ENCODE data around the gene ODAD3.
"Not testable (repeated sequence)": the region's sequence is repeated elsewhere in the genome, so short reads cannot be mapped to it uniquely, and the experiment has no call there.

The ODAD3 gene

GRCh38 chr19:11435057-11435832 is at the start of gene ODAD3, which contains the start of gene PRKCSH:
Gene ODAD3, minus strand, starts transcription at chr19:11435121. Its CDS starts 105 bp downstream, at chr19:11435016.
Gene PRKCSH, plus strand, starts transcription at chr19:11435635. Its CDS starts 483 bp downstream, at chr19:11436118.
- DNase-seq = peak; percentile 82 to 100 (median 100)

DNA sequence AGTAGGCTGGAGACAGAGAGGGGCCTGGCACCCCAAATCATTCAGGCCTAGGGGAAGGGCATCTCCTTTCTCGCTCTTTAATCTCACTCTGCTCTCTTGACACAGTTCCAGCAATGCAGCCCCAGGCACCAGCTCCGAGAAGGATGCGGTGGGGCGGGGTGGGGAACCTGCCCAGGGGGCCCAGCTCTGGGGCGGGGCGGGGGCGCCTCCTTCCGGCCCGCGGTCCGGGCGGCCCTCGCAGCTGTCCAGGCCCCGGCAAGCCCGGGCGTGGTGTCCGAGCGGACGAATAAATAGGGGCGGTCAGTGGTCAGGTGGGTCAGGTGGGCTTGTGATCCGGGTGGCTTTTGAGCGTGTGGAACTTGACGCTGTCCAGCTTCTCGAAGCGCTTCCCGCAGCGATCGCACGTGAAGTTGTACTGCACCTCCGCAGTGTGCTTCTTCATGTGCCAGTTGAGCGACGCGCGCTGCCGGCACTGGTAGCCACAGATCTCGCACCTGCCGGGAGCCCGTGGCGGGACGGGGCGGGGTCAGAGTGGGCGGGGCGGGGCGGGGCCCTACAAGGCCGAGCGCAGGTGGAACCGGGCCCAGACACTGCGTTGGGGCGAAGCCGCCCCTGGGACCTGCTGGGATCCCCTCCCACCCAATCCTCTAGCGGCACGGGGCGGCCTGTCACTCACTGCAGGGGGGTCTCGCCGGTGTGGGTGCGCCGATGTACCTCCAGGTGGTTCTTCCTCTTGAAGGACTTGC is 48.6 kb upstream of the ODAD3 start:
- DNase-seq = no peak

GRCh38 chr19:11482384-11483050 is 47.6 kb upstream of the ODAD3 start:
- peak; percentile 60 to 99 (median 85) for DNase-seq

DNA sequence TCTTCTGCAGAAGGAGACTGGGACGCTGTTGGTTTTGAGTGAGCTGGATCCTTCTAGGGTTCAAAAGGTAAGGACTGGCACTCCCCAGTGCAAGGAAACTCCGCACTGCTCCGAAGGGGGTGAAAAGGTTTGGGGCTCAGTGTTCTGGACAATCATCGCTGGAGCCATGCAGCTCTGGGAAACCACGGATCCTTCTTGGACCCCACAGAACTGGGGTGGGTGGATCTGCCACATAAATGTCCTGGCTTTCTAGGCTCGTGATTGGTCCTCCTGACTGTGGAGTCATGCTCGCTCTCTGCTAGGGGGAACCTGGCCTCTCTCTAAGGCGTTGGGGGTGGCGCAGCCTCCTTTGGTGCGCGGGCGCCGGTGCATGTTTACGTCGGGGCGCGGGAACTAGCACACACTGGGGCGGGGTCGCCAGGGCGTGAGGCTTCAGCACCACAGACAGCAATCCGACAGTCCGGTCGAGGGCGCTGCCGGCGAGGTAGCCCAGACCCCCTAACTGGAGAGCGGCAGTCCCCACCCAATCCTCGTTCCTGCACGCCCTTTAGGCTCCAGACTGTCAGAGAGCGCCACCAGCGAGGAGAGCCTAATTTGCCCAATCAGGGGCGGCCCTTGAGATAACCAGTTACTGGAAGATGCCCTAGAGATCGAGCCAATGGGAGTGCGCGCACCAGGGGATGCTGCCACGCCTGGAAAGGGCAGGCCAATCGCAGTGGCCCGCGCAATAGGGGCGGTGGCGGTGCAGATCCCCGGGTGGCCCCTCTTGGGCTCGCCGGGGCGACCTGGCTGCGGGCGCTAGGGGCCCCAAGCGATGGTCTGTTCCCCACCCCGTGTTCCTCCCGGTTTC is 46.8 kb upstream of the ODAD3 start:
- peak; percentile 71 to 99 (median 93) for DNase-seq

- DNase-seq = peak in 50 of 51 donors; percentile 12 to 89 (median 60)
Measured at GRCh38 chr19:11480715-11481533, 46.0 kb upstream of the ODAD3 start, which contains the start of gene ELAVL3. Gene ELAVL3, minus strand, starts transcription at chr19:11481046. Its CDS starts 438 bp downstream, at chr19:11480608.

- peak in 28 of 51 donors; percentile 11 to 68 (median 34) for DNase-seq
Measured at GRCh38 chr19:11479898-11480714, 45.2 kb upstream of the ODAD3 start.

GRCh38 chr19:11479090-11479897 is 44.4 kb upstream of the ODAD3 start:
- DNase-seq = peak in 44 of 51 donors; percentile 8 to 88 (median 63)

GRCh38 chr19:11478167-11479089 is 43.5 kb upstream of the ODAD3 start:
- peak in 20 of 51 donors; percentile 1 to 53 (median 34) for DNase-seq

DNA sequence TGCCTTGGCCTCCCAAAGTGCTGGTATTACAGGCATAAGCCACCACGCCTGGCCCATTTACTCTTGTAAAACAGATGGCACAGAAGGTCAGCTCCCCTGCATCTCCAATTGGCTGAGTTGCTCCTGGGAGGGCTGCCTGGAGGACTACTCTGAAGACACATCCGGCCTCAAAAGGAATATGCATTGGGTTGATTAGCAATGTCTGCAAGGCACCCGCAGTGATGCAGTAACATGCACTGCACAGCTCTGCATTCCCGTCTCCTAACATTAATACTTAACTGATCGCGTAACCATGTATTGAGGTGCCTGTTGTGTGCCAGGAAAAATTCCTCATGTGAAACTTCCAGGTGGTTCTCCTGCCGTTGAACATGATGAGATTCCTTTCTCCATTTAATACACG is 40.9 kb upstream of the ODAD3 start:
- no peak for DNase-seq

DNA sequence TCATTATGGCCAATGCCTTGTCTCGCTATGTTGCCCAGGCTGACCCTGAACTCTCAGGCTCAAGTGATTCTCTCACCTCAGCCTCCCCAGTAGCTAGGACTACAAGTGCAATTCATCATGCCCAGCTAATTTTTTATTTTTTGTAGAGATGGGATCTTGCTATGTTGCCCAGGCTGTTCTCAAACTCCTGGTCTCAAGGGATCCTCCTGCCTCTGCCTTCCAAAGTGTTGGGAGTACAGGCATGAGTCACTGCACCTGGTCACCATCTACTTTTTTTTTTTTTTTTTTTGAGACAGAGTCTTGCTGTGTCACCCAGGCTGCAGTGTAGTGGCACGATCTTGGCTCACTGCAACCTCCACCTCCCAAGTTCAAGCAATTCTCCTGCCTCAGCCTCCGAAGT is 40.4 kb upstream of the ODAD3 start:
- not testable (repeated sequence) for DNase-seq

DNA sequence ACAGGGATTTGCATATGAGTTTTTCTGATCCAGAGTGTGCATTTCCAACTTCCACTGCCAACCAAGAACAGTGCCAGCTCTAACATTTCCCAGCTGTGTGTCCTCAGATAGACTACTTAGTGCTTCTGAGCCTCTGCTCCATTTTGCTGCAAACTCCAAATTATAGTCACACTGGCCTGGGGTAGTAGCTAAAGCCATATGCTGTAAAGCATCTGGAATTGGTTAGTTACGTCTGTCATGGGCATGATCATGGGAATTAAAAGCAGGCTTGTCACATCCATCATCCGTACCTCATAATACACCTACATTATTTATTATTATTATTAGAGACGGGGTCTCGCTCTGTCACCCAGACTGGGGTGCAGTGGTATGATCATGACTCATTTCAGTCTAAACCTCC is 38.8 kb upstream of the ODAD3 start:
- no peak for DNase-seq

GRCh38 chr19:11468266-11468845 is 33.4 kb upstream of the ODAD3 start:
- DNase-seq = not testable (repeated sequence)

DNA sequence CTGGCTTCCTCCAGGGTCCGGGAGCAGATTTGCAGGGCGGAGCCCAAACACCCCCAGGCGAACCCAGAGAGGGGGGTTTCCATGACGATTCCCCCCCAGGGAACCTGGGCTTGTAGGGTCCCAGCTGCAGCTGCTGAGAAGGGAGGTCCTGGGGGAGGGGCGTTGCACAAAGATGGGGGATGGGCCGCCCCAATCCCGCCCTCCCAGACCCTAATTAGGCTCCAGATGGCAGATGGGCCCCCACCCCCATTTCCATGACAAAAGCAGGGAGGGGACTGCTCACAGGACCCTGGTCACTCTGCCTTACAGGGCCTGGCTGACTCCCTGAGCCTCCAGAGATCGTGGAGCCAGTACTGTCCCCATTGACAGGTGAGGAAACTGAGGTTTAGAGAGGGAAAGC is 30.7 kb upstream of the ODAD3 start:
- DNase-seq = no peak

DNA sequence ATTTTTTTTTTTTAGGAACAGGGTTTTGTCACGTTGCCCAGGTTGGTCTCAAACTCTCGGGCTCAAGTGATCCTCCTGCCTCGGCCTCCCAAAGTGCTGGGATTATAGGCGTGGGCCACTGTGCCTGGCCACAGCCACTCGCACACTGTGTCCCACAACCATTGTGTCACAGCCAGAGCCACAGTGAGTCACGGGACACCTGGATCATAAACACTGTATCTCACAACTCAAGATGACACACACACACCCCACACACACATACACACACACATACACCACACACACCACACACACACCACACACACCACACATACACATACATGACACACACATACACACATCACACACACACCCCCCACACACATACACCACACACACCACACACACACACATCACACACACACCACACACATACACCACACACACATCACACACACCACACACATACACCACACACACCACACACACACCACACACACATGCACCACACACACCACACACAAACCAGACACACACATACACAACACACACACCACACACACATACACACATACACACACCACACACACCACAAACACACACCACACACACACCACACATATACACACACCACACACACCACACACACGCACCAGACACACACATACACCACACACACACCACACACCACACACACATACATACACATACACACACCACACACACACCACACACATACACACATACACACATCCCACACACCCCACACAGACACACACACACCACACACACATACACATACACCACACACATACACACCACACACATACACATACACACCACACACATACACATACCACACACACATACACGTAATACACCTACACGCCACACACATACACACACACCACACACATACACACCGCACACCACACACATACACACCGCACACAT is 29.7 kb upstream of the ODAD3 start:
- DNase-seq = no peak

DNA sequence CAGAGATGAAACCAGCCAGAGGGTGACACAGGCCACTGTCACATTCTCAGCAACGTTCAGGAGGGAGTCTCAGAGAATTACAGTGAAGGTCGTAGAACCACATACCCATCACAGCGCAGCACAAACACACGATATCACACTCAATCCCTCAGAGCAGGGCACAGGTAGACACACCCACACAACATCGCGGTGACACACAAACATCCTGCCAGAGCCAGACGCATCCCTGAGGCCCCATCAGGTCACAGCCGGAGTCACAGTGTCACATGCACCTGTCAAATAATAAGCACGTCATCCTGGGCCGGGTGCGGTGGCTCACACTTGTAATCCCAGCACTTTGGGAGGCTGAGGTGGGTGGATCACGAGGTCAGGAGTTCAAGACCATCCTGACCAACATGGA is 28.5 kb upstream of the ODAD3 start:
- no peak for DNase-seq

Measured in hypothalamus (tissue), 51 donors.